ENCODE measurements around the gene ADAMTS9.

GRCh38 chr3:64675687-64676247, 12.0 kb downstream of the ADAMTS9 start:
- no peak for TF ChIP-seq CTCF (IDR thresholded peaks at IDR 0.05)
- TF ChIP-seq POLR2A (IDR thresholded peaks at IDR 0.05): no peak
